Smooth muscle cell (in vitro differentiated cells): ENCODE data around the gene SVOP. TPM values are rescaled to one million over a fixed set of nuclear protein-coding genes. Genes with fewer than 3 reads are reported as not detected.

Source experiments
- DNase-seq: peaks from one replicate; lab custom pipeline; 2025; ENCODE audit not compliant: unreplicated experiment; lab: John Stamatoyannopoulos, UW
- H2AFZ ChIP-seq: fragments of 200-600 bp; sonication (generic); 2 replicates; pipeline ENCODE4 v1.6.0; 2016; ENCODE audit warnings: antibody characterized with exemption, low read depth, mild to moderate bottlenecking
- H3F3A ChIP-seq: fragments of 200-600 bp; sonication (generic); 2 replicates; pipeline ENCODE4 v1.6.0; 2017; ENCODE audit warnings: antibody characterized with exemption, low read depth
- H3K27ac ChIP-seq: fragments of 200-600 bp; sonication (generic); 2 replicates; pipeline ENCODE4 v1.5.1; 2016; ENCODE audit warnings: low read depth, mild to moderate bottlenecking
- H3K27me3 ChIP-seq: fragments of 200-600 bp; sonication (generic); 2 replicates; pipeline ENCODE4 v1.6.1; 2016; ENCODE audit warnings: low read depth, mild to moderate bottlenecking
- H3K36me3 ChIP-seq: fragments of 200-600 bp; sonication (generic); 2 replicates; pipeline ENCODE4 v1.5.1; 2016; ENCODE audit warnings: low read depth
- H3K4me1 ChIP-seq: fragments of 200-600 bp; sonication (generic); 2 replicates; pipeline ENCODE4 v1.5.1; 2016; ENCODE audit warnings: low read depth
- H3K4me2 ChIP-seq: fragments of 200-600 bp; sonication (generic); 2 replicates; pipeline ENCODE4 v1.6.0; 2016; ENCODE audit warnings: mild to moderate bottlenecking
- H3K4me3 ChIP-seq: fragments of 200-600 bp; sonication (generic); 2 replicates; pipeline ENCODE4 v1.5.1; 2016; ENCODE audit warnings: mild to moderate bottlenecking
- H3K79me2 ChIP-seq: fragments of 200-600 bp; sonication (generic); 2 replicates; pipeline ENCODE4 v1.6.0; 2016; ENCODE audit warnings: low read depth, mild to moderate bottlenecking
- H3K9ac ChIP-seq: fragments of 200-600 bp; sonication (generic); 2 replicates; pipeline ENCODE4 v1.6.0; 2016; ENCODE audit warnings: low read depth
- H3K9me3 ChIP-seq: fragments of 200-600 bp; sonication (generic); replicated peaks from 2 replicates; pipeline ENCODE4 v1.5.1; 2016; ENCODE audit warnings: low read depth
- H4K20me1 ChIP-seq: fragments of 200-600 bp; sonication (generic); 2 replicates; pipeline ENCODE4 v1.6.0; 2016; ENCODE audit warnings: low read depth
- CTCF ChIP-seq: fragments of 200-600 bp; sonication (generic); IDR thresholded peaks from 2 replicates; pipeline ENCODE4 v1.5.1; 2017; ENCODE audit warnings: borderline replicate concordance, mild to moderate bottlenecking, antibody characterized with exemption; ENCODE audit not compliant: insufficient read depth, poor library complexity, severe bottlenecking
- WGBS: methylation state at CpG from one replicate; pipeline ENCODE4 v1.1.7; 2016; ENCODE audit warnings: low lambda C conversion rate; 5-methylcytosine and 5-hydroxymethylcytosine counted together
- polyA plus RNA-seq: library from polyadenylated mRNA; unstranded; fragments of >200 nt; fragmentation: Nextera tagmentation; extraction: Ambion mirVana; gene quantifications from 2 replicates; pipeline ENCODE4 v1.2.1, GENCODE V29; 2016
- total RNA-seq: library from RNA; depleted of rRNA; stranded (reverse); fragments of >200 nt; gene quantifications from 2 replicates; pipeline ENCODE4 v1.2.3, GENCODE V29; 2014

SVOP gene
- total and polyA plus RNA-seq, 2 experiments from 2014 or later, result not detected

- Histone ChIP-seq H3K79me2 (no peaks in the 10 kb centered on the region), H3K4me2 (peak overlapping the region; percentile 66), H3K27me3 (no peaks in the 10 kb centered on the region), H3K9me3 (no peaks in the 10 kb centered on the region), H3F3A (peaks cover 4% of the 10 kb centered on the region), H3K9ac (no peak overlapping the region), H3K4me1 (no peaks in the 10 kb centered on the region), H3K4me3 (no peak overlapping the region), H4K20me1 (no peaks in the 10 kb centered on the region), H3K27ac (no peak overlapping the region), H2AFZ (peak overlapping the region; percentile 76), H3K36me3 (no peaks in the 10 kb centered on the region)
- DNase-seq, result peak; percentile 4
- peak; percentile 92 for TF ChIP-seq CTCF
- 32% methylated on average over 12 of the region's 12 CpGs for WGBS
Measured at GRCh38 chr12:108950991-108951739, 69.7 kb downstream of the SVOP start.

- Histone ChIP-seq H2AFZ (no peak overlapping the region), H3K9ac (no peak overlapping the region), H3K4me3 (no peak overlapping the region), H3K27ac (no peak overlapping the region), H3K4me2 (no peak overlapping the region), H3K79me2 (no peaks in the 10 kb centered on the region), H4K20me1 (no peaks in the 10 kb centered on the region), H3K27me3 (no peaks in the 10 kb centered on the region), H3K9me3 (no peaks in the 10 kb centered on the region), H3K4me1 (no peaks in the 10 kb centered on the region), H3F3A (peaks cover under 1% of the 10 kb centered on the region), H3K36me3 (no peaks in the 10 kb centered on the region)
- DNase-seq, result no peak
- WGBS, result 100% methylated on average over 1 of the region's 1 CpG
- TF ChIP-seq CTCF, result no peak
Measured at GRCh38 chr12:108949976-108950375, 70.9 kb downstream of the SVOP start.

- no peak for TF ChIP-seq CTCF
- Histone ChIP-seq H3K9me3 (no peaks in the 10 kb centered on the region), H3K4me2 (no peak overlapping the region), H3F3A (no peaks in the 10 kb centered on the region), H3K9ac (no peak overlapping the region), H3K27ac (no peak overlapping the region), H3K4me3 (no peak overlapping the region), H3K36me3 (no peaks in the 10 kb centered on the region), H3K4me1 (no peaks in the 10 kb centered on the region), H2AFZ (no peak overlapping the region), H3K79me2 (no peaks in the 10 kb centered on the region), H3K27me3 (no peaks in the 10 kb centered on the region), H4K20me1 (no peaks in the 10 kb centered on the region)
- no peak for DNase-seq
Measured at GRCh38 chr12:108948367-108948766, 72.5 kb downstream of the SVOP start.

GRCh38 chr12:108947097-108947496, 73.8 kb downstream of the SVOP start:
- Histone ChIP-seq H3K27me3 (no peaks in the 10 kb centered on the region), H3K4me1 (no peaks in the 10 kb centered on the region), H3K9me3 (no peaks in the 10 kb centered on the region), H3K27ac (no peak overlapping the region), H2AFZ (no peak overlapping the region), H3K9ac (no peak overlapping the region), H3K36me3 (no peaks in the 10 kb centered on the region), H3K4me3 (no peak overlapping the region), H3F3A (no peaks in the 10 kb centered on the region), H3K79me2 (no peaks in the 10 kb centered on the region), H4K20me1 (no peaks in the 10 kb centered on the region), H3K4me2 (no peak overlapping the region)
- no peak for TF ChIP-seq CTCF
- 80% methylated on average over 1 of the region's 1 CpG for WGBS
- DNase-seq, result no peak
